Loucy (cell line): ENCODE results near the gene NOS3.
"Not testable (repeated sequence)": the region's sequence is repeated elsewhere in the genome, so short reads cannot be mapped to it uniquely, and the experiment has no call there.

Source experiments
- H2AFZ ChIP-seq: fragments of 200-600 bp; sonication (generic); 2 replicates; pipeline ENCODE4 v1.6.0; 2016; ENCODE audit warnings: antibody characterized with exemption, mild to moderate bottlenecking, low read length, moderate library complexity
- H3F3A ChIP-seq: fragments of 200-600 bp; 2 replicates; pipeline ENCODE4 v1.6.0; 2016; ENCODE audit warnings: antibody characterized with exemption, low read depth, mild to moderate bottlenecking
- H3K27me3 ChIP-seq: fragments of 200-600 bp; sonication (generic); 2 replicates; pipeline ENCODE4 v1.6.1; 2014; ENCODE audit warnings: low read length, mild to moderate bottlenecking; ENCODE audit not compliant: insufficient read depth, poor library complexity, severe bottlenecking
- H3K36me3 ChIP-seq: fragments of 200-600 bp; sonication (generic); 2 replicates; pipeline ENCODE4 v1.6.1; 2016; ENCODE audit warnings: low read length; ENCODE audit not compliant: insufficient read depth
- H3K4me1 ChIP-seq: fragments of 200-600 bp; sonication (generic); 2 replicates; pipeline ENCODE4 v1.5.1; 2014; ENCODE audit warnings: low read length, mild to moderate bottlenecking; ENCODE audit not compliant: insufficient read depth, poor library complexity, severe bottlenecking
- H3K4me2 ChIP-seq: fragments of 200-600 bp; sonication (generic); 2 replicates; pipeline ENCODE4 v1.6.0; 2014; ENCODE audit warnings: antibody characterized with exemption, low read length, low read depth, mild to moderate bottlenecking; ENCODE audit not compliant: poor library complexity, severe bottlenecking
- H3K4me3 ChIP-seq: fragments of 200-600 bp; sonication (generic); 2 replicates; pipeline ENCODE4 v1.5.1; 2014; ENCODE audit warnings: low read length, mild to moderate bottlenecking, mixed read lengths; ENCODE audit not compliant: poor library complexity, severe bottlenecking
- H3K79me2 ChIP-seq: fragments of 200-600 bp; sonication (generic); 2 replicates; pipeline ENCODE4 v1.6.1; 2014; ENCODE audit warnings: low read length; ENCODE audit not compliant: insufficient read depth
- H3K9ac ChIP-seq: fragments of 200-600 bp; sonication (generic); 2 replicates; pipeline ENCODE4 v1.6.0; 2014; ENCODE audit warnings: mild to moderate bottlenecking, low read depth, low read length, moderate library complexity; ENCODE audit not compliant: poor library complexity, severe bottlenecking
- H3K9me2 ChIP-seq: fragments of 200-600 bp; sonication (generic); replicated peaks from 2 replicates; pipeline ENCODE4 v1.6.1; 2016; ENCODE audit warnings: low read depth, low read length, mixed read lengths
- H3K9me3 ChIP-seq: fragments of 200-600 bp; sonication (generic); 2 replicates; pipeline ENCODE4 v1.6.1; 2014; ENCODE audit warnings: mild to moderate bottlenecking, antibody characterized with exemption, low read length, low read depth; ENCODE audit not compliant: insufficient read depth
- H4K20me1 ChIP-seq: fragments of 200-600 bp; sonication (generic); 2 replicates; pipeline ENCODE4 v1.6.0; 2014; ENCODE audit warnings: antibody characterized with exemption, low read length, mild to moderate bottlenecking; ENCODE audit not compliant: insufficient read depth, poor library complexity, severe bottlenecking
- CTCF ChIP-seq: fragments of 200-600 bp; sonication (generic); conservative IDR thresholded peaks from 2 replicates; pipeline ENCODE4 v1.5.1; 2014; ENCODE audit warnings: mild to moderate bottlenecking, antibody characterized with exemption, low read length
- EZH2phosphoT487 ChIP-seq: fragments of 200-600 bp; IDR thresholded peaks from 2 replicates; pipeline ENCODE4 v1.6.1; 2018; ENCODE audit warnings: antibody characterized with exemption, mild to moderate bottlenecking, moderate library complexity, borderline replicate concordance

The NOS3 gene

GRCh38 chr7:151010037-151010306, 19.2 kb downstream of the NOS3 start:
- Histone ChIP-seq H3K9ac (no peak overlapping the region), H3K4me1 (peaks cover 46% of the 10 kb centered on the region), H3K9me2 (no peaks in the 10 kb centered on the region), H2AFZ (no peak overlapping the region), H3K4me3 (no peak overlapping the region), H3K36me3 (no peaks in the 10 kb centered on the region), H3K9me3 (no peaks in the 10 kb centered on the region), H4K20me1 (no peaks in the 10 kb centered on the region), H3K79me2 (no peaks in the 10 kb centered on the region), H3F3A (no peaks in the 10 kb centered on the region), H3K27me3 (no peaks in the 10 kb centered on the region), H3K4me2 (no peak overlapping the region)
- TF ChIP-seq EZH2phosphoT487 (no peak), CTCF (no peak)

DNA sequence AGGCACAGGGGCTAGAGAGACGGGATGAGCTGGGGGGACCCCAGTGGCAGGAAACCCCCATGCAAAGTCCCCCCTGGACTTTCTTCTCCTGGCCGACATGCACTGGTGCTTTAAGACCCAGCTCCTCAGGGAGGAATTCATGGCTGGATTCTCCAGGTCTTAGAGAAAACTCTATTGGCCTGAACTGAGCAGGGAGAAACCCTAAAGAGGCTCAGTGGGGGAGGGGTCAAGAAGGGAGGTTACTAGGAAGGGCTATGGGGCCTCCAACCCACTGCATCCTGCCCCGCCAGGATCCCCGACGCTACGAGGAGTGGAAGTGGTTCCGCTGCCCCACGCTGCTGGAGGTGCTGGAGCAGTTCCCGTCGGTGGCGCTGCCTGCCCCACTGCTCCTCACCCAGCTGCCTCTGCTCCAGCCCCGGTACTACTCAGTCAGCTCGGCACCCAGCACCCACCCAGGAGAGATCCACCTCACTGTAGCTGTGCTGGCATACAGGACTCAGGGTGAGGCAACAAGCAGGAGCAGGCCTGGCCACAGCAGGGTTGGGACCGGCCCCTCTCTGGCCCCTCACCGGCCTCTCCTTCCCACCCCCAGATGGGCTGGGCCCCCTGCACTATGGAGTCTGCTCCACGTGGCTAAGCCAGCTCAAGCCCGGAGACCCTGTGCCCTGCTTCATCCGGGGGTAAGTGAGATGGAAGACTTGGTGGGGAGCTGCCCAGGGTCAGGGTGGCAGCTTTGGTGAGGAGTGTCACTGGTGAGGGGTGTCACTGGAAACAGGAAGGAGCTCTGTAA, 19.7 kb downstream of the NOS3 start:
- Histone ChIP-seq H3K9ac (no peak overlapping the region), H3K79me2 (no peaks in the 10 kb centered on the region), H3F3A (no peaks in the 10 kb centered on the region), H3K27me3 (no peaks in the 10 kb centered on the region), H3K4me1 (peaks cover 46% of the 10 kb centered on the region), H2AFZ (no peak overlapping the region), H3K9me2 (no peaks in the 10 kb centered on the region), H3K4me2 (no peak overlapping the region), H3K4me3 (no peak overlapping the region), H4K20me1 (no peaks in the 10 kb centered on the region), H3K36me3 (no peaks in the 10 kb centered on the region), H3K9me3 (no peaks in the 10 kb centered on the region)
- no peak for TF ChIP-seq EZH2phosphoT487
- TF ChIP-seq CTCF: no peak

DNA sequence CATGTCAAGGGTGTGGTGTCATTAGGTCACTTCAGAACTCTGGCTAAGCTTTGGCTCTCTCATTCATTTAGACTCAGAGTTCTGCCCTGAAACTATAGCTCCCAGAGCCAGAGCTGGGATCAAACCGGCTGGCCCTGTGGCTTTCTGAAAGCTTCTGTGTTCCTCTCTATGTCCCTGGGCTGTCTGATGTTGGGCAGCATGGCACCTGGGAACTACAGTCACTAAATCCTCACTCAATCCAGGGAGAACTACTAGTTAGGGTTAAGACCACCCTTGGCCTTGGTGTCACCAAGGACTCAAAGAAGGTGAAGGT, 20.2 kb downstream of the NOS3 start:
- Histone ChIP-seq H3K4me2 (no peak overlapping the region), H3K9ac (no peak overlapping the region)

GRCh38 chr7:151011616-151012015, 20.8 kb downstream of the NOS3 start:
- not testable (repeated sequence) for H3K27me3 ChIP-seq, H3K4me2 ChIP-seq, H2AFZ ChIP-seq, H4K20me1 ChIP-seq, H3K36me3 ChIP-seq, H3K9me3 ChIP-seq, H3K4me3 ChIP-seq, H3K79me2 ChIP-seq, H3F3A ChIP-seq, H3K9me2 ChIP-seq, H3K9ac ChIP-seq
- H3K4me1 ChIP-seq: peaks cover 46% of the 10 kb centered on the region

More for the DNA sequence above, 20.2 kb downstream of the NOS3 start:
- H3K79me2 ChIP-seq: no peaks in the 10 kb centered on the region
- H3K4me3 ChIP-seq: no peak overlapping the region
- peaks cover 46% of the 10 kb centered on the region for H3K4me1 ChIP-seq
- no peaks in the 10 kb centered on the region for H3K27me3 ChIP-seq
- no peaks in the 10 kb centered on the region for H3K9me2 ChIP-seq
- H3K9me3 ChIP-seq: no peaks in the 10 kb centered on the region
- TF ChIP-seq EZH2phosphoT487 (no peak), CTCF (no peak)
- no peaks in the 10 kb centered on the region for H3K36me3 ChIP-seq
- H2AFZ ChIP-seq: no peak overlapping the region
- H4K20me1 ChIP-seq: no peaks in the 10 kb centered on the region
- H3F3A ChIP-seq: no peaks in the 10 kb centered on the region
